NCI-H1436 (cell line): ENCODE data around the gene SPSB4.
A peak's percentile ranks its signal among the peaks of the same experiment; 100 is the strongest.
"Not testable (repeated sequence)": the region's sequence is repeated elsewhere in the genome, so short reads cannot be mapped to it uniquely, and the experiment has no call there.

Experiments
- DNase-seq: peaks from one replicate; lab custom pipeline; 2025; lab: John Stamatoyannopoulos, UW

SPSB4 gene

GRCh38 chr3:141095546-141095937, 44.4 kb downstream of the SPSB4 start:
- no peak for DNase-seq

- no peak for DNase-seq
Observed at GRCh38 chr3:141096164-141096563, 45.0 kb downstream of the SPSB4 start.

GRCh38 chr3:141096981-141097380, 45.8 kb downstream of the SPSB4 start:
- DNase-seq = no peak

DNA sequence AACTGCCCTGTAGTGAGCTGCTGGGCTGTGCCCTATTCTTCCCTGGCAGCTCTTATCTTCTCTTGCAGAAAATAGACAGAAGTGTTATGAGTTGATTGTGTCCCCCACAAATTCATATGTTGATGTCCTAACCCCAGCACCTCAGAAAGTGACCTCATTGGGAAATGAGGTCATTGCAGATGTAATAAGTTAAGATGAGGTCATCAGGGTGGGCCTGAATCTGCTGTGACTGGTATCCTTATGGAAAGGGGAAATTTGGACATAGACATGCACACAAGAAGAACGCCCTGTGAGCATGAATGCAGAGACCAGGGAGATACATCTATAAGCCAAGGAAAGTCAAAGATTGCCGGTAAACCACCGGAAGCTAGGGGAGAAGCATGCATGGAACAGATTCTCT, 49.0 kb downstream of the SPSB4 start:
- no peak for DNase-seq

DNA sequence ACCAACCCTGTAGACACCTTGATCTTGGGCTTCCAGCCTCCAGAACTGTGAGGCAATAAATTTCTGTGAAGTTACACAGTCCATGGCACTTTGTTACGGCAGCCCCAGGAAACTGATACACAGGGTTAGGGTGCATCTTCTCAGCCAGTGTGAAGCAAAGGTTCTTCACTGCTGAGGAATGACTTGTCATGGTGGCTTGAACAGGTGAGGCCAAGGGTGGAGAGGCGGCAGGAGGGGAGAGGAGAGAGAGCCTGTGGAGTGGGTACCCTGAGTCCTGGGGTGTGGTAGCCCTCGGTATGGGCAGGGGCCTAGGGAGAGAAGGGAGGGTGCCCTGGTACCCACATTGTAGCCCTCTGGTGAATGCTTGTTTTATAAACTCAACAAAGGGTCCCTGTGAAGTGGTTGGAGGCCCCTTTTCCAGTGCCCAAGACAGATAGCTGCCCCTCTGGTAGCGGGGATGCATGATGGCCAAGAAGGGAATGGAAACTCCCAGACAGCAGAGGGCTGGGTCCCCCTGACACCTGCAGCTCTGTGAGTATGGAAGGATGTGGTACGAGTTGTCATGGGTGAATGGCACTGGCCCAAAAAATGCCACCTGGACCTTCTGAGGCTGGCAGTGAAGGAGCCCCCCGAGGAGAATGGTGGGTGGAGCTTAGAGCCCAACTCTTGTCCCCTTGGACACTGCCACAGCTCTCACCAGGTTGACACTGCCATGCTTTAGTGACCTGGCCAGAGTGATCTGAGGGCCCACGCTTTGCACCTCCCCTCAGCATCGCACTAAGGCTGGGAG, 49.6 kb downstream of the SPSB4 start:
- no peak for DNase-seq

DNA sequence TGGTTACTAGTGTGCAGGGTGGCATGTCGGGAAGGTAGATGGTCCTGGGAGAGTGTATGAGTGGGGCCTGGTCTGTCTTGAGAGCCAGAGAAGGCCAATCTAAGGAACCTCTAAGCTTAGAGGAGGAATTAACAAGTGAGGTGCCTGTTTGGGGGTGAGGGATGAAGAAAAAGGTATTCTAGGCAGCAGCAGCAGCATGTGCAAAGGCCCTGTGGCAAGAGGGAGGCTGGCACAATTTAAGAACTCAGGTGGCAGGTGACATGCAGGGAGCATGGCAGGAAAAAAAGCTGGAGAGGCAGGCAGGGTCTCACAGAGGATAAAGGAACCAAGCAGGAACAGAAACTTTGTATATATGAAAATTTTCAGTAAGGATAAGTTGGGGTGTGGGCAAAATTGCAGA, 51.2 kb downstream of the SPSB4 start:
- no peak for DNase-seq

GRCh38 chr3:141103067-141103466, 51.9 kb downstream of the SPSB4 start:
- no peak for DNase-seq

DNA sequence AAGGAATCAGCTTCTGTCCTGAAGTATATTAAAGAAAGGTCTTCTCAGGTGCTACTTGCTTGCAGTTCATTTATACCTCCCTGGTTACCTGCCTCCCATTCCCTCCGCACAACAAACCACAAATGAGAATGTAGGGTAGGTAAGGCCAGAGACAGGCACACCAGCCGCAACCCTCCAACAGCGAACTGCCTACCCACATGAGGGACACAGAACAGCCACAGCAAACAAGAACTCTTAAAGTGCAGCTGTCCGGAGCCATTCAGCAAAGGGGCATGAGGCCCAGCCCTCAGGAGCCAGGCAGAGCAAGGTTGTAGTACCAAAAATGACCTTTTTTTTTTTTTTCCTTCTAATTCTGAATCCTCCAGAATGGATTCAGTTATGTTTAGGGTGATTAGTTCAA, 52.4 kb downstream of the SPSB4 start:
- no peak for DNase-seq

- no peak for DNase-seq
Observed at GRCh38 chr3:141104151-141104821, 53.1 kb downstream of the SPSB4 start.

DNA sequence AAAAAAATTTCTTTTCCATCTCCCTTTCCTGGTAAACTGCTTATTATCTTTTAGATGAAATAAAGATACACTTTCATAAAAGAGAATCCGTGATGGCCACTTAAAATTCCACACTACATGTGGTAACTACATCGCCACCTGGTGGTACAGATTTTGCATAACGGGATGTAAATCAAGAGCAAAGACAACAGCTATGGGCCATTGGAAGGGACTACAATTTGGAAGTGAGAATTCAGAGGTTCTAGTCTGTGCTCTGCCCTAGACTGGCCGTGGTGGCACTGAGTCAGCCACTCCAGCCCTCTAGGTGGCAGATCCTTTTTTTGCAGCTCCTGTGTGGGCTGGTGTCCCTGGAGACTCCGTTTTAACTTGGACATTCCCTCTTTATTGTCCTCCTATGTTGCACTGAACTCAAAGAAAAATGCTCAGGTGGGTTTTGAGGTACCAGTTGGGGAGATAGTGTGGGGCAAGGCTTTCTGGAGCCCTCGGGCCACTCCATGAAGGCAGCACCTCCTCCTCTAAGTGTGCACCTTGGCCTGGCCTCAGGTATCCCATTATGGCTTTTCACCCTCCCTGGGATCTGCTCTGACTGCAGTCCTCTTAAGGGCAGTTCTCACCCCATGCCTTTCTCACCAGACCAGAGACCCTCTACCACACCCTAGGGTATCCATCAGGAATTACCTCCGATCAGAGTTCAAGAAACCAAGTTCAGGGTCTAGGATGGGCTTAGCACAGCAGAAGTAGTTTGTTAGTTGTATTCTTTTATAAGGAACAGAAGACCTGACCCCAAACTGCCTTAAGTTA, 54.9 kb downstream of the SPSB4 start:
- peak; percentile 89 for DNase-seq

GRCh38 chr3:141106842-141107241, 55.7 kb downstream of the SPSB4 start:
- DNase-seq = no peak

- no peak for DNase-seq
Observed at GRCh38 chr3:141108039-141108438, 56.9 kb downstream of the SPSB4 start.

GRCh38 chr3:141109751-141110150, 58.6 kb downstream of the SPSB4 start:
- DNase-seq = no peak

GRCh38 chr3:141110322-141110721, 59.2 kb downstream of the SPSB4 start:
- no peak for DNase-seq

DNA sequence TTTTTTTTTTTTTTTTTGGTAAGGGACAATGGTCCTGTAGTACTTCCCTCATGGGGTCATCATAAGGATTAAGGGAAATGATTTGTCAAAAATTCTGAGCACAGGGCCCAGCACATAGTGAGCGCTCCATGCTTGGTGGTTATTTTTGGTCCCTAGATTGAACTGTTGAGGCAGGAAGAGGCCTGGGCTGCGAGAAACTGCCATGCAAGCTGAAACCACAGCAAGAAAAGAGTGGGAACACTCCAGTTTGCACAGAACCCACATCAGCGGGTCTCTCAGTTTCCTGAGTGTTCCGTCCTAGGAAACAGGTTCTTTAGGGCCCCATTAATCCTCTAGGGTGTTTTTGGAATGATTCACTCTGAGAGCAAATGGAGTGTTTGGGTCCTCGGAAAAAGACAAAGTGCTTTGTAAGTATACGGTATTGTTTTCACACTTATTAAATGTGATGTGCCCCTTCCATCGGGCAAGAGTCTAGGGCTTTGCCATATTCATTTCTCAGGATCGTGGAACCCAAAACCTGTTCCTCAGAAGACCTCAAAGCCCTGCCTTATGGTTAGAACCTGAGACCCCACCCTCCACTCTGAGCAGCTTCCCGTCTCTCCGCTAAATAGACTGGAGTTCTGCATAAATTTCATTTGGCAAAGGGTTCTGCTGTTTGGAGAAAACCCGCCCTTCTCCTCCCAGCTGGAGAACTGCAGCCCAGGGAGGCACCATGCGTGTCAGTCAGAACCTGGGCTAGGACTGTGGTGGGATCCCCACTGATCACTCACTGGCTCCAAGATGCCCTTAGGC, 60.4 kb downstream of the SPSB4 start:
- no peak for DNase-seq

GRCh38 chr3:141112686-141113297, 61.6 kb downstream of the SPSB4 start:
- DNase-seq = no peak

GRCh38 chr3:141113680-141114079, 62.5 kb downstream of the SPSB4 start:
- not testable (repeated sequence) for DNase-seq

DNA sequence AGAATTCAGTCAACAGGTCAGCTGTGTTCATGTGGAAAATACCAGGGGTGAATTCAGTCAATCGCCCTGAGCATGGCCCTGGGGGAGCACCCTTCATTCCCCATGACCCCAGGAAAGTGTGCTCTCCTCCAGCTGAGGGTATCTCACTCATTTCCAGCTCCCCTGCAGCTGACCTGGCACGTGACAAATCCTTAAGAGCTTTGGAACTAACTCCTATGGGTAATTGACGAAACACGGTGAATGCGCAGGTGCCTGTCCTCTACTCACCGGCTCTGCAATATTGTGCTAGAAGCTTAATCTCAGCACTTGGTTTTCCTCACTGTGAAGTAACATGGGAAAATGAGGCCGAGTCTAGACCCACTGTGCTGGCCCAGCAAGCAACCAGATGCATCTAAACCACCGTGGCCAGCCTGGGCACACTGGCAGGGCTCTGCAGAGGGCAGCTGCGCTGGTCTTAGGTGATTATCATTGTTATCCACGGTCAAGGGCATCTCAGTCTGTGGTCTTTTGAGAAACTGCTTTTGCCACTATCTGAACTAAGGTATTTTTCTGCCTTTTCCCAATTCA, 63.1 kb downstream of the SPSB4 start:
- DNase-seq = no peak

- no peak for DNase-seq
Observed at GRCh38 chr3:141114816-141115460, 63.8 kb downstream of the SPSB4 start.

- no peak for DNase-seq
Observed at GRCh38 chr3:141115789-141116541, 64.8 kb downstream of the SPSB4 start.
